GM19397 (cell line): Measurements from ENCODE around the gene SPA17.

Source experiments
- ATAC-seq: cut with Tn5 transposase; IDR thresholded peaks from one replicate; pipeline ENCODE4 v1.9.1; 2021; ENCODE audit warnings: mild to moderate bottlenecking, moderate library complexity; ENCODE audit not compliant: unreplicated experiment

The SPA17 gene

GRCh38 chr11:124722176-124722575 lies 48.5 kb downstream of the SPA17 start:
- ATAC-seq = no peak

GRCh38 chr11:124724979-124725718 lies 51.4 kb downstream of the SPA17 start:
- ATAC-seq = peak; percentile 90

- ATAC-seq = no peak
Measured at GRCh38 chr11:124725719-124726105, 52.0 kb downstream of the SPA17 start.

- no peak for ATAC-seq
Measured at GRCh38 chr11:124727474-124727873, 53.8 kb downstream of the SPA17 start.

- no peak for ATAC-seq
Measured at GRCh38 chr11:124728134-124728533, 54.4 kb downstream of the SPA17 start.

GRCh38 chr11:124729571-124729970 lies 55.9 kb downstream of the SPA17 start:
- ATAC-seq = no peak

GRCh38 chr11:124732230-124732629 lies 58.5 kb downstream of the SPA17 start:
- ATAC-seq = no peak

GRCh38 chr11:124736736-124737135 lies 63.0 kb downstream of the SPA17 start:
- no peak for ATAC-seq

- ATAC-seq = no peak
Measured at GRCh38 chr11:124737638-124738305, 64.1 kb downstream of the SPA17 start.

GRCh38 chr11:124738713-124739478 lies 65.2 kb downstream of the SPA17 start:
- no peak for ATAC-seq

GRCh38 chr11:124739479-124740276 lies 66.0 kb downstream of the SPA17 start, which contains the start of gene NRGN:
Gene NRGN (plus strand): TSS chr11:124739942. CDS start chr11:124740085, 143 bp downstream.
- ATAC-seq = peak; percentile 98

- ATAC-seq = peak; percentile 19
Measured at GRCh38 chr11:124740277-124740882, 66.7 kb downstream of the SPA17 start.

- ATAC-seq = no peak
Measured at GRCh38 chr11:124742555-124742954, 68.9 kb downstream of the SPA17 start.

GRCh38 chr11:124743050-124743449 lies 69.3 kb downstream of the SPA17 start:
- no peak for ATAC-seq

- no peak for ATAC-seq
Measured at GRCh38 chr11:124745270-124745834, 71.6 kb downstream of the SPA17 start.

GRCh38 chr11:124745835-124746620 lies 72.3 kb downstream of the SPA17 start:
- peak; percentile 14 for ATAC-seq

GRCh38 chr11:124746621-124747243 lies 73.0 kb downstream of the SPA17 start:
- ATAC-seq = peak; percentile 90
